Uterus (tissue), 2 donors: ENCODE measurements around the gene S100A10.

ENCODE experiments used
- POLR2A ChIP-seq, 2 donors: fragments of 450-650 bp; IDR thresholded peaks; one replicate each; pipeline ENCODE4 v1.6.1; 2016; ENCODE audit warnings: antibody characterized with exemption in 2 of 2, mild to moderate bottlenecking in 1 of 2, moderate library complexity in 1 of 2
- TF ChIP-seq, protein P1 (sequence below), 4 experiments: fragments of 200-600 bp in 2 of 4; fragments of 450-650 bp in 2 of 4; sonication (generic) in 2 of 4; IDR thresholded peaks; one replicate each; pipeline ENCODE4 v1.5.1; 2016 to 2019; ENCODE audit warnings: antibody characterized with exemption in 4 of 4, mild to moderate bottlenecking in 2 of 4, moderate library complexity in 1 of 4

DNA sequence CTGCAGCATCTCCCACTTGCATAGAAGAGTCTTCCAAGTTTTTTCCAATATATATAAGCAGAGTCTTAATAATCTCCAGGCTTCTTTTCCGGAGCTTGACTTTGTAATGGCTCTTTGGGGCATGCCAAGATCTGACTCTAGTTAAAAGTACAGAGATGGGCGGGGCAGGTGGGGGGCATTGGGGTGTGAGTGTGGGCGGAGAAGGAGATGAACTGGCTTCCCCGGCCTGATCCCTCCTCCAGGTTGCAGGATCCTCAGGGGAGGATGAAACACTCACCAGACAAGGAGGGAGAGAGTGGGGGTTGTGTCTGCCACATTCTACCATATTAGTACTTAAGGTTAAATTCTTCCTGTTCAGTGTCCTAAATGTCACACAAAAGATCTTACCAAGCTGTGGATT lies 23.0 kb downstream of the S100A10 start:
- TF ChIP-seq, protein P1, sequence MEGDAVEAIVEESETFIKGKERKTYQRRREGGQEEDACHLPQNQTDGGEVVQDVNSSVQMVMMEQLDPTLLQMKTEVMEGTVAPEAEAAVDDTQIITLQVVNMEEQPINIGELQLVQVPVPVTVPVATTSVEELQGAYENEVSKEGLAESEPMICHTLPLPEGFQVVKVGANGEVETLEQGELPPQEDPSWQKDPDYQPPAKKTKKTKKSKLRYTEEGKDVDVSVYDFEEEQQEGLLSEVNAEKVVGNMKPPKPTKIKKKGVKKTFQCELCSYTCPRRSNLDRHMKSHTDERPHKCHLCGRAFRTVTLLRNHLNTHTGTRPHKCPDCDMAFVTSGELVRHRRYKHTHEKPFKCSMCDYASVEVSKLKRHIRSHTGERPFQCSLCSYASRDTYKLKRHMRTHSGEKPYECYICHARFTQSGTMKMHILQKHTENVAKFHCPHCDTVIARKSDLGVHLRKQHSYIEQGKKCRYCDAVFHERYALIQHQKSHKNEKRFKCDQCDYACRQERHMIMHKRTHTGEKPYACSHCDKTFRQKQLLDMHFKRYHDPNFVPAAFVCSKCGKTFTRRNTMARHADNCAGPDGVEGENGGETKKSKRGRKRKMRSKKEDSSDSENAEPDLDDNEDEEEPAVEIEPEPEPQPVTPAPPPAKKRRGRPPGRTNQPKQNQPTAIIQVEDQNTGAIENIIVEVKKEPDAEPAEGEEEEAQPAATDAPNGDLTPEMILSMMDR (IDR thresholded peaks at IDR 0.05) = no peak
- no peak for TF ChIP-seq POLR2A (IDR thresholded peaks at IDR 0.05)
